ENCODE data around the gene PSMC3.

- TF ChIP-seq POLR2A (IDR thresholded peaks at IDR 0.05) (no peak), CTCF (IDR thresholded peaks at IDR 0.05) (no peak)
Measured at GRCh38 chr11:47394322-47395222, 31.7 kb downstream of the PSMC3 start.
